ENCODE data around the gene SLC22A5.

GRCh38 chr5:132383261-132383660, 13.8 kb downstream of the SLC22A5 start:
- TF ChIP-seq POLR2A (IDR thresholded peaks at IDR 0.05; ENCODE audit: low read length) (no peak), GATA1 (IDR thresholded peaks at IDR 0.05; ENCODE audit: low read depth, low read length) (no peak)

All from erythroblast (primary cell).